Endothelial cell of umbilical vein (primary cell): ENCODE results near the gene CD300LD. TPM values are rescaled to one million over a fixed set of nuclear protein-coding genes. Genes with fewer than 3 reads are reported as not detected.

ENCODE experiments used
- BruUV-seq: library from RNA; stranded (reverse); fragments of 400-500 nt; replicated peaks from 2 replicates; lab custom pipeline; 2021; lab: Mats Ljungman, UMichigan
- CTCF ChIA-PET: fragments of 300-600, 350-600 bp; sonication (Branson Sonifier 250); formaldehyde crosslinking; loops from one replicate; lab custom pipeline; 2021; ENCODE audit warnings: antibody characterized with exemption, inconsistent platforms; lab: Charles Lee
- POLR2A ChIA-PET: fragments of 300-600, 350-600 bp; sonication (Branson Sonifier 250); formaldehyde crosslinking; loops from one replicate; lab custom pipeline; 2021; ENCODE audit warnings: antibody characterized with exemption, inconsistent platforms; lab: Charles Lee
- DNase-seq: peaks from one replicate; pipeline ENCODE4 v3.0.0-alpha.2; 2011; ENCODE audit warnings: low read depth, low spot score
- FAIRE-seq: peaks from 2 replicates; lab custom pipeline; 2011; peaks lifted over from hg19 to GRCh38; lab: Jason Lieb, UNC
- H2AFZ ChIP-seq: 2 replicates; pipeline ENCODE4 v1.6.0; 2012; ENCODE audit warnings: low read depth, low read length, control low read depth, inconsistent platforms
- H3K27ac ChIP-seq: 2 replicates; pipeline ENCODE4 v1.5.1; 2011; ENCODE audit warnings: low read depth, mild to moderate bottlenecking, control low read depth, low read length, moderate library complexity; ENCODE audit not compliant: insufficient read depth
- H3K27me3 ChIP-seq, 2 experiments: 2 replicates each; pipeline versions ENCODE4 v1.6.0 to v1.6.1; 2011; ENCODE audit warnings: low read length in 2 of 2, mixed read lengths in 1 of 2; ENCODE audit not compliant: control insufficient read depth in 2 of 2, insufficient read depth in 2 of 2
- H3K36me3 ChIP-seq, 2 experiments: 2 replicates in 1 of 2; 3 replicates in 1 of 2; pipeline ENCODE4 v1.5.1; 2011; ENCODE audit warnings: low read length in 2 of 2, mild to moderate bottlenecking in 1 of 2, moderate library complexity in 1 of 2; ENCODE audit not compliant: control insufficient read depth in 2 of 2, insufficient read depth in 2 of 2; ENCODE audit errors: extremely low read depth in 1 of 2
- H3K4me1 ChIP-seq: 3 replicates; pipeline ENCODE4 v1.5.1; 2011; ENCODE audit warnings: mild to moderate bottlenecking, low read length; ENCODE audit not compliant: control insufficient read depth, insufficient read depth; ENCODE audit errors: extremely low read depth
- H3K4me2 ChIP-seq: 2 replicates; pipeline ENCODE4 v1.6.1; 2011; ENCODE audit warnings: low read length, control low read depth, mixed read lengths; ENCODE audit not compliant: insufficient read depth
- H3K4me3 ChIP-seq, 3 experiments: fragments of 200-600 bp in 1 of 3; sonication (generic), shearing (Covaris generic) in 1 of 3; replicated peaks in 1 of 3; 2 replicates each; pipeline ENCODE4 v1.5.1; 2011 to 2016; ENCODE audit warnings: control low read depth in 3 of 3, low read length in 3 of 3, mild to moderate bottlenecking in 2 of 3, inconsistent platforms in 1 of 3, low read depth in 1 of 3, moderate library complexity in 1 of 3; ENCODE audit not compliant: insufficient read depth in 1 of 3
- H3K79me2 ChIP-seq: 2 replicates; pipeline ENCODE4 v1.6.0; 2012; ENCODE audit warnings: low read length, inconsistent platforms; ENCODE audit not compliant: control insufficient read depth, insufficient read depth
- H3K9ac ChIP-seq: replicated peaks from 2 replicates; pipeline ENCODE3; 2011; ENCODE audit warnings: low read length, control low read depth; ENCODE audit not compliant: insufficient read depth; ENCODE audit errors: extremely low read depth
- H3K9me1 ChIP-seq: replicated peaks from 3 replicates; pipeline ENCODE4 v1.6.0; 2011; ENCODE audit warnings: mild to moderate bottlenecking, low read length; ENCODE audit not compliant: control insufficient read depth, insufficient read depth; ENCODE audit errors: extremely low read depth
- H3K9me3 ChIP-seq: replicated peaks from 2 replicates; pipeline ENCODE4 v1.5.1; 2012; ENCODE audit warnings: low read length, inconsistent platforms; ENCODE audit not compliant: control insufficient read depth, insufficient read depth
- H4K20me1 ChIP-seq: replicated peaks from 2 replicates; pipeline ENCODE3; 2011; ENCODE audit warnings: mild to moderate bottlenecking, low read length; ENCODE audit not compliant: control insufficient read depth, insufficient read depth; ENCODE audit errors: extremely low read depth
- EZH2 ChIP-seq: IDR thresholded peaks from 2 replicates; pipeline ENCODE4 v1.6.1; 2012; ENCODE audit warnings: borderline replicate concordance, low read depth, mild to moderate bottlenecking, moderate library complexity, low read length, inconsistent platforms; ENCODE audit not compliant: severe bottlenecking
- FOS ChIP-seq: IDR thresholded peaks from 2 replicates; pipeline ENCODE4 v1.6.1; 2011; ENCODE audit warnings: mild to moderate bottlenecking, low read length, moderate library complexity, borderline replicate concordance; ENCODE audit not compliant: insufficient read depth
- GATA2 ChIP-seq: IDR thresholded peaks from 2 replicates; pipeline ENCODE4 v1.7.0; 2011; ENCODE audit warnings: low read depth, mild to moderate bottlenecking, moderate library complexity, mixed read lengths, low read length; ENCODE audit not compliant: insufficient read length, insufficient read depth
- JUN ChIP-seq: IDR thresholded peaks from 2 replicates; pipeline ENCODE4 v1.6.1; 2011; ENCODE audit warnings: borderline replicate concordance, low read depth; ENCODE audit not compliant: insufficient read length, insufficient read depth
- MYC ChIP-seq: IDR thresholded peaks from one replicate; pipeline ENCODE4 v1.6.1; 2011; ENCODE audit warnings: mild to moderate bottlenecking, low read depth, low read length
- POLR2A ChIP-seq: IDR thresholded peaks from 2 replicates; pipeline ENCODE4 v1.6.1; 2012; ENCODE audit warnings: low read depth, mild to moderate bottlenecking, control low read depth, low read length
- POLR2AphosphoS5 ChIP-seq: IDR thresholded peaks from 2 replicates; pipeline ENCODE4 v1.6.1; 2012; ENCODE audit warnings: low read depth, mild to moderate bottlenecking, control low read depth, low read length, moderate library complexity; ENCODE audit not compliant: insufficient read depth
- dilution Hi-C: fragments of 300-500 bp; cut with MboI; formaldehyde crosslinking; loops from one replicate; pipeline ENCODE4 v1.15.0; 2019; ENCODE audit warnings: low sequenced_read_pairs; ENCODE audit not compliant: extremely low pct_ligation_motif_present
- intact Hi-C: fragments of 100-400 bp; cut with micrococcal nuclease; formaldehyde crosslinking; loops from one replicate; pipeline ENCODE4 v1.10.0; 2022
- polyA plus RNA-seq, 4 experiments: library from polyadenylated mRNA; depleted of rRNA in 3 of 4; stranded (reverse) in 3 of 4; unstranded in 1 of 4; fragments of >200 nt; gene quantifications; 2 replicates each; pipeline versions ENCODE4 v1.2.1 to v1.2.3, GENCODE V29; 2011 to 2012; ENCODE audit warnings: missing spikeins in 1 of 4
- total RNA-seq: library from RNA; stranded (reverse); gene quantifications from 2 replicates; pipeline ENCODE4 v1.2.3, GENCODE V29; 2021
- TF ChIP-seq, protein P1 (sequence below): IDR thresholded peaks from 2 replicates; pipeline ENCODE4 v1.6.1; 2011; ENCODE audit not compliant: insufficient read depth, insufficient read length
- TF ChIP-seq, protein P2 (sequence below), 2 donors: IDR thresholded peaks; 1 replicate in 1 of 2; 2 replicates in 1 of 2; pipeline ENCODE4 v1.5.1; 2011; ENCODE audit warnings: low read length in 2 of 2, mild to moderate bottlenecking in 2 of 2, moderate library complexity in 2 of 2, control low read depth in 1 of 2, inconsistent platforms in 1 of 2, low read depth in 1 of 2; ENCODE audit not compliant: insufficient read depth in 1 of 2; ENCODE audit errors: extremely low read depth in 1 of 2

Gene CD300LD
- total and polyA plus RNA-seq, 2 donors (not counting 3 experiments of a cell fraction or from before 2014, with no cell fraction given): not detected

DNA sequence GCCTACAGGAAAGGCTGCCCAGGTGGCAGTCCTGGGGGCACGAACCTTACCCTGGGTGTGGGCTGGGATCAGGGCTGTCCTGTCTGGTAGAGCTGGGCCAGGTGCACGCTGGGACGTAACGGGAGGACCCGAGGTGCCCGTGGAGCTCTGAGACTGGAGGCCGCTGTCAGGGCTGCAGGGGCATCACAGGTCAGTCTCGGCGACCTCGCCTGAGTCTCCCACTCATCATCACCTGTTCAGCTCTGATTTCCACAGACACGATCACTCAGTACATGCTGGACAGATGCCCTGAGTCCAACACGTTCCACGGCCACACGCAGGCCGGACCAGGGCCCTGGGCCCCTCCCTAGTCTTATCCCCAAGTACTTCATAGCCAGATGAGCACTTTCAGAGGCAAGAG, 41.5 kb downstream of the CD300LD start:
- H3K36me3 ChIP-seq: no peaks in the 10 kb centered on the region
- H2AFZ ChIP-seq: no peak overlapping the region
- no peak for DNase-seq
- dilution Hi-C loops (no loop called here), intact Hi-C loops (no loop called here)
- no peaks in the 10 kb centered on the region for H3K79me2 ChIP-seq
- H3K9me1 ChIP-seq: no peaks in the 10 kb centered on the region
- no peaks in the 10 kb centered on the region for H3K4me1 ChIP-seq
- no TSS peak for BruUV-seq
- POLR2A ChIA-PET: no interaction called here
- H4K20me1 ChIP-seq: no peaks in the 10 kb centered on the region
- H3K4me3 ChIP-seq: no peak overlapping the region
- no peak overlapping the region for H3K9ac ChIP-seq
- no peak for TF ChIP-seq GATA2
- no peak for TF ChIP-seq JUN
- TF ChIP-seq EZH2: no peak
- no peak for TF ChIP-seq MYC
- no peak for TF ChIP-seq FOS
- TF ChIP-seq, protein P1, sequence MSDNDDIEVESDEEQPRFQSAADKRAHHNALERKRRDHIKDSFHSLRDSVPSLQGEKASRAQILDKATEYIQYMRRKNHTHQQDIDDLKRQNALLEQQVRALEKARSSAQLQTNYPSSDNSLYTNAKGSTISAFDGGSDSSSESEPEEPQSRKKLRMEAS: no peak
- no peak for TF ChIP-seq POLR2A
- no peaks in the 10 kb centered on the region for H3K9me3 ChIP-seq
- no peak overlapping the region for H3K27ac ChIP-seq
- CTCF ChIA-PET: no interaction called here
- FAIRE-seq: no peak
- no peaks in the 10 kb centered on the region for H3K27me3 ChIP-seq
- no peak overlapping the region for H3K4me2 ChIP-seq

DNA sequence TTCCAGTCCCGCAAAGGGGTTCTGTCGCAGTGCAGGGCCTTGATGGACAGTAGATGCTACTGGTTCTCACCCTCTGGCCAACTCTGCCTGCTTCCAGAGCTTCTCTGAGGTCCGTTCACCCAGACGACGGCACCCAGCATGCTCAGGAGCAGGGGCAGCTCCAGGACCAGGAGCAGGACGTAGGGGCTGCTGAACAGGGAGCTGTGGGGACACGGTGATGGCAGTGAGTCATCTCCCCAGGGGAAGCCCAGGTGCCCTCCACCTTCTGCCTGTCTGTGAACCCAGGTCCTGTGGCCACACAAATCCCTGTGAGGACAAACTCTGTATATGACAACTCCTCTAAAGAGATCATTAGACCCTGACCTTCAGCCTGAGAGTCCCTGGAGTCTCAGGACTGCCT, 42.7 kb downstream of the CD300LD start:
- POLR2A ChIA-PET: no interaction called here
- Histone ChIP-seq H2AFZ (no peak overlapping the region), H4K20me1 (no peaks in the 10 kb centered on the region), H3K36me3 (no peaks in the 10 kb centered on the region), H3K27ac (no peak overlapping the region), H3K9me3 (no peaks in the 10 kb centered on the region), H3K4me3 (no peak overlapping the region), H3K79me2 (no peaks in the 10 kb centered on the region), H3K9ac (no peak overlapping the region), H3K4me1 (no peaks in the 10 kb centered on the region), H3K27me3 (no peaks in the 10 kb centered on the region), H3K9me1 (no peaks in the 10 kb centered on the region), H3K4me2 (no peak overlapping the region)
- FAIRE-seq (no peak), DNase-seq (no peak)
- CTCF ChIA-PET: no interaction called here
- dilution Hi-C loops: no loop called here
- intact Hi-C loops: no loop called here
- TF ChIP-seq FOS (no peak), GATA2 (no peak), JUN (no peak), MYC (no peak), POLR2A (no peak), POLR2AphosphoS5 (no peak), EZH2 (no peak)
- TF ChIP-seq, protein P2, sequence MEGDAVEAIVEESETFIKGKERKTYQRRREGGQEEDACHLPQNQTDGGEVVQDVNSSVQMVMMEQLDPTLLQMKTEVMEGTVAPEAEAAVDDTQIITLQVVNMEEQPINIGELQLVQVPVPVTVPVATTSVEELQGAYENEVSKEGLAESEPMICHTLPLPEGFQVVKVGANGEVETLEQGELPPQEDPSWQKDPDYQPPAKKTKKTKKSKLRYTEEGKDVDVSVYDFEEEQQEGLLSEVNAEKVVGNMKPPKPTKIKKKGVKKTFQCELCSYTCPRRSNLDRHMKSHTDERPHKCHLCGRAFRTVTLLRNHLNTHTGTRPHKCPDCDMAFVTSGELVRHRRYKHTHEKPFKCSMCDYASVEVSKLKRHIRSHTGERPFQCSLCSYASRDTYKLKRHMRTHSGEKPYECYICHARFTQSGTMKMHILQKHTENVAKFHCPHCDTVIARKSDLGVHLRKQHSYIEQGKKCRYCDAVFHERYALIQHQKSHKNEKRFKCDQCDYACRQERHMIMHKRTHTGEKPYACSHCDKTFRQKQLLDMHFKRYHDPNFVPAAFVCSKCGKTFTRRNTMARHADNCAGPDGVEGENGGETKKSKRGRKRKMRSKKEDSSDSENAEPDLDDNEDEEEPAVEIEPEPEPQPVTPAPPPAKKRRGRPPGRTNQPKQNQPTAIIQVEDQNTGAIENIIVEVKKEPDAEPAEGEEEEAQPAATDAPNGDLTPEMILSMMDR (IDR thresholded peaks at IDR 0.05; ENCODE audit: extremely low read depth in 1 of 2, insufficient read depth in 1 of 2, low read depth in 1 of 2, low read length in 2 of 2): no peak
- TF ChIP-seq, protein P1: no peak
- BruUV-seq: no TSS peak
